GM12875 (cell line): ENCODE data around the gene SCAPER.

Experiments
- H3K4me3 ChIP-seq: one replicate; pipeline ENCODE4 v1.5.1; 2011; ENCODE audit warnings: low read depth, low read length, control low read depth
- CTCF ChIP-seq: IDR thresholded peaks from 2 replicates; pipeline ENCODE4 v1.5.1; 2011; ENCODE audit warnings: low read depth, mild to moderate bottlenecking, control low read depth, inconsistent platforms, low read length, moderate library complexity, borderline replicate concordance; ENCODE audit not compliant: insufficient read depth

Gene SCAPER

DNA sequence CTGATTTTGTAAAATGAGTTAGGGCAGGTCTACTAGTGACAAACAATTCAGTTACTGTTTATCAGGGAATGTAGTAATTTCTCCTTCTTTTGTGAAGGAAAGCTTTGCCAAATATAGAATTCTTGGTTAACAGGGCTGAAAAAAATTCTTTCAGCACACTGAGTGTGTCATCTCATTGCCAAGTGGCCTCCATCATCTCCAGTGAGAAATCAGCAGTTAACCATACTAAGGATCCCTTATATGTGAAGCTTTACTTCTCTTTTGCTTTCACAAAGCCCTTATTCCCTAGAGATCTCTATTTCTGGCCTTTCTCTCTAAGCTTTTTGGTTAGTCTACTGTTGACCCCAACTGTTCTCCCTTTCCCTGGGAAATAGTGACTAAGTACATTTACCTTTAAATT, 269.1 kb downstream of the SCAPER start:
- no peak for TF ChIP-seq CTCF
- H3K4me3 ChIP-seq, result no peak overlapping the region

GRCh38 chr15:76626611-76627010, 278.5 kb downstream of the SCAPER start:
- TF ChIP-seq CTCF, result no peak
- H3K4me3 ChIP-seq, result no peak overlapping the region

- no peak overlapping the region for H3K4me3 ChIP-seq
- TF ChIP-seq CTCF, result no peak
Measured at GRCh38 chr15:76625267-76625666, 279.9 kb downstream of the SCAPER start.

DNA sequence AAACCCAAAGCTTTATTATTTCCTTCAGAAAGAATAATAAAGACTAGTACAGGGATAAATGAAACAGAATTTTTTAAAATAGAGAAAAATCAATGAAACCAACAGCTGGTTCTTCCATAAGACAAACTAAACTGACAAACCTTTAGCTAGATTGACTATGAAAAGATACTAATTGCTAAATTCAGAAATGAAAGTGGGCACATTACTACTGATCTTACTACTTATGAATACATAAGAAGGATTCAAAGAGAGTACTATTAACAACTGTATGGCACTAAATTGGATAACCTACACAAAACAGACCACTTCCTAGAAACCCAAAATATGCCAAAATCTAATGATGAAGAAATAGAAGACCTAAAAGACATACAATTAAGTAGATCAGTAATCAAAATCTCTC, 290.4 kb downstream of the SCAPER start:
- TF ChIP-seq CTCF, result no peak
- no peak overlapping the region for H3K4me3 ChIP-seq

- TF ChIP-seq CTCF, result no peak
- H3K4me3 ChIP-seq, result no peak overlapping the region
Measured at GRCh38 chr15:76588811-76589747, 316.1 kb downstream of the SCAPER start.

DNA sequence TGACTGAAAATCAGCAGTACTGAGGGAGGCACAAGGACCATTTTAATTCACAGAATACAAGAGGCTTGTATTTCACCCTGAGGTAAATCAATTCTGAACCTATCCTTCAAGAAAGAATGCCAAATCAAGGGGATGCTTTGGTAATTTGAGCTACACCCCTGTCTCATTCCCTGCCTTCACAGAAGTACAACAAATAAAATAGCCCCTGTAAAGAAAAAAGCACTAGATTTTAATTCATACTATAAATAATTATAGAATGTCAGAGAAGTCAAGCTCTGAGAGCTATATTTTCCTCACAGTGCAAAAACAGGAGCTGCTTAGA, 319.6 kb downstream of the SCAPER start:
- H3K4me3 ChIP-seq, result no peak overlapping the region
- TF ChIP-seq CTCF, result no peak

DNA sequence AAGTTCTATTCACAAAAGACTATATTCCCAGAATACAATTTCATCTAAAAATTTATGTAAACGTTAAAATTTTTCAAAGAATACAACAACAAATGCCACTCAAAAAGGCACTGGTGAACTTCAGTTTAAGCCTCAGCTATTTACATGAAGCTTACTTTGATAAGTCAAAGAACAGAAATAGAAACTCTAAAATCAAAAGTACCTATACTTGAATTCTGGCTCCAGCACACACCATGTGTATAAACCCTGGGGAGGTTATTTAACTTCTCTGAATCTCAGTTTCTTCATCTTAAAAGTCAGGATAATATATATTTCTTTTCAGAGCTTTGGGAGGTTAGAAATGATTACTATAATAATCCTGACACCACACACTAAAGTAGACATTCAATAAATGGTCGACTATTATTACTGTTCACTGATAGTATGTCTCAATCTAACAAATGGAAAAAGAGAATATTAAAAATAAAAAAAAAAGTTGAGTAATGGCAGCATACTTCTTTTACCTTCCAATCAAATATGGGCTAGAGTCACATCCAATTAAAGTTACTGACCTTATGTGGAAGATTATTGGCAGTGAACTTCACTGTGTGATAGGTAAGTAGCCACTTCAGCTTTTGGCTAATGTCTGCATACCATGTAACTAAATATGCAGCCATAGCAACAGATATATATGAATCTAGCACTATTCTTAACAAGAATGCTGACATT, 320.1 kb downstream of the SCAPER start:
- no peak overlapping the region for H3K4me3 ChIP-seq
- no peak for TF ChIP-seq CTCF
